Heart left ventricle (tissue), 16 donors: ENCODE results near the gene ERCC3. TPM values are rescaled to one million over a fixed set of nuclear protein-coding genes. Genes with fewer than 3 reads are reported as not detected.

Experiments used
- ATAC-seq, 4 donors: fragments of 200-7000 bp; cut with Tn5 transposase; one replicate each; pipeline ENCODE4 v1.9.1; 2020 to 2022; ENCODE audit warnings: moderate library complexity in 4 of 4, mild to moderate bottlenecking in 3 of 4, moderate number of reproducible peaks in 1 of 4
- DNase-seq, 5 donors: peaks; one replicate each; pipeline ENCODE4 v3.0.0-alpha.2; 2020
- H3K27ac ChIP-seq, 12 donors: fragments of 200-600 bp; sonication (generic) in 4 of 12; one replicate each; pipeline versions ENCODE4 v1.5.0 to v1.8.0; 2016 to 2022; ENCODE audit warnings: mild to moderate bottlenecking in 2 of 12
- H3K27me3 ChIP-seq, 9 donors: fragments of 200-600 bp; sonication (generic) in 2 of 9; one replicate each; pipeline versions ENCODE4 v1.5.1 to v1.8.0; 2016 to 2022; ENCODE audit warnings: mild to moderate bottlenecking in 3 of 9
- H3K36me3 ChIP-seq, 9 donors: fragments of 200-600 bp; sonication (generic) in 2 of 9; one replicate each; pipeline versions ENCODE4 v1.5.0 to v1.8.0; 2018 to 2022; ENCODE audit warnings: mild to moderate bottlenecking in 2 of 9
- H3K4me1 ChIP-seq, 12 donors: fragments of 200-600 bp; sonication (generic) in 4 of 12; one replicate each; pipeline versions ENCODE4 v1.5.0 to v1.8.0; 2016 to 2022; ENCODE audit warnings: mild to moderate bottlenecking in 3 of 12
- H3K4me3 ChIP-seq, 12 donors: fragments of 200-600 bp; sonication (generic) in 4 of 12; one replicate each; pipeline versions ENCODE4 v1.5.0 to v1.8.0; 2017 to 2022; ENCODE audit warnings: mild to moderate bottlenecking in 9 of 12, moderate library complexity in 4 of 12
- H3K9me3 ChIP-seq, 12 donors: fragments of 200-600 bp; sonication (generic) in 4 of 12; one replicate each; pipeline versions ENCODE4 v1.5.0 to v1.8.0; 2016 to 2022; ENCODE audit warnings: mild to moderate bottlenecking in 1 of 12
- POLR2A ChIP-seq, 2 donors: fragments of 450-650 bp; IDR thresholded peaks; one replicate each; pipeline ENCODE4 v1.6.1; 2017; ENCODE audit warnings: antibody characterized with exemption in 2 of 2, mild to moderate bottlenecking in 2 of 2, moderate library complexity in 2 of 2
- WGBS, 4 donors: extraction: QIAGEN DNeasy Blood & Tissue Kit in 2 of 4; methylation state at CpG; one replicate each; pipeline versions ENCODE4 v1.1.5 to v1.1.7; 2013 to 2018; 5-methylcytosine and 5-hydroxymethylcytosine counted together
- intact Hi-C, 10 donors: fragments of 100-400 bp; cut with DNase I; formaldehyde crosslinking; loops; one replicate each; pipeline versions ENCODE4 v1.11.1 to v1.14.2; 2022
- polyA plus RNA-seq, 2 donors: library from polyadenylated mRNA; stranded (reverse); fragments of 200-250 nt; gene quantifications; one replicate each; pipeline ENCODE4 v1.2.3, GENCODE V29; 2013
- total RNA-seq, 9 donors: library from RNA; depleted of rRNA in 2 of 9; stranded (reverse); fragments of >200 nt in 2 of 9; fragmentation: NEBNext Ultra II Directional in 3 of 9; extraction: Animal tissue kit (Norgen Biotek cat#: 25700) in 3 of 9; gene quantifications; one replicate each; pipeline versions ENCODE4 v1.1.0 to v1.2.4, GENCODE V29; 2016 to 2023
- TF ChIP-seq, protein P1 (sequence below), 12 donors: fragments of 200-600 bp; sonication (generic) in 4 of 12; IDR thresholded peaks; one replicate each; pipeline versions ENCODE4 v1.5.0 to v1.8.0; 2018 to 2022; ENCODE audit warnings: antibody characterized with exemption in 12 of 12, mild to moderate bottlenecking in 5 of 12
- donor health status: ischemic (EF 13 %, LVEDD 7.1; RV severe dilation, severe dysfunction).
- donor health status: healthy with polysubstance abuse.
- donor health status: DM: no; HTN: yes; CAD: no.
- donor health status: DM: no; HTN: no; CAD: no.
- donor health status: ischemic (EF 25% LVEDD 6.9; RV normal size, moderate dysfunction).
- donor health status: ischemic (EF 25% LVEDD 5.7; RV mildly dilated, moderate dysfunction).
- donor health status: healthy.
- donor health status: DM: yes; HTN: yes; CAD: no.
- donor health status: ischemic (EF 35%, LVEDD 5.7; RV mildly dilated, moderate dysfunction).
- donor health status: nonischemic (EF 11% LVEDD 7.7; RV severe dilation, severe dysfunction).
- donor health status: DM: yes; HTN: yes; CAD: no.
- donor health status: PGD.
- donor health status: ischemic (EF 29% LVEDD 5.4; RV normal size, mild dysfunction).
- donor health status: nonischemic (EF 23%, LVEDD 6.1; RV moderate dilation, normal function).

Gene ERCC3
- total and polyA plus RNA-seq, 11 donors, result 12.6 to 33.1 (median 23.1) TPM

DNA sequence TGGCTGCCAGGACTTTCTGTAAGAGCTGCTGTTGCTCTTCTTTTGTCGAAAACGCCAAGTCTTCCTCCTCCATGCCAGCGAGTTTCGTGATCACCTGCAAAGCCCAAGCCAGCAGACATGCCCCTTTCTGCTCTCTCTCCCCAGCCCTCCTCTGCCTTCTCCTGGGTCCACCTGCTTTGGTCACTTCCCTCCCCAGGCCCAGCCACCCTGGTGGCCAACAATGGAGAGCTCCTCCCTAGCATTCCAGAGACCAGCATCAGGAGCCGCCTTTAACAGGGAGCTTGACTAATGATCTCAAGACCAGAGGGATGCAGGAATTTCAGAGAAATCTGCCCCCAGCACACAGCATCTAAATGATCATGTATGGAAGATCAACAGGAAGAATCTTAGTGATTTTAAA lies 34.6 kb downstream of the ERCC3 start:
- Histone ChIP-seq H3K27me3 (no peaks in the 10 kb centered on the region), H3K4me3 (no peak overlapping the region), H3K36me3 (peaks cover 0 to 72% (median 57%) of the 10 kb centered on the region in 9 donors), H3K9me3 (no peaks in the 10 kb centered on the region), H3K27ac (no peak overlapping the region), H3K4me1 (no peaks in the 10 kb centered on the region)
- no peak for ATAC-seq
- TF ChIP-seq POLR2A (IDR thresholded peaks at IDR 0.05), result no peak
- TF ChIP-seq, protein P1, sequence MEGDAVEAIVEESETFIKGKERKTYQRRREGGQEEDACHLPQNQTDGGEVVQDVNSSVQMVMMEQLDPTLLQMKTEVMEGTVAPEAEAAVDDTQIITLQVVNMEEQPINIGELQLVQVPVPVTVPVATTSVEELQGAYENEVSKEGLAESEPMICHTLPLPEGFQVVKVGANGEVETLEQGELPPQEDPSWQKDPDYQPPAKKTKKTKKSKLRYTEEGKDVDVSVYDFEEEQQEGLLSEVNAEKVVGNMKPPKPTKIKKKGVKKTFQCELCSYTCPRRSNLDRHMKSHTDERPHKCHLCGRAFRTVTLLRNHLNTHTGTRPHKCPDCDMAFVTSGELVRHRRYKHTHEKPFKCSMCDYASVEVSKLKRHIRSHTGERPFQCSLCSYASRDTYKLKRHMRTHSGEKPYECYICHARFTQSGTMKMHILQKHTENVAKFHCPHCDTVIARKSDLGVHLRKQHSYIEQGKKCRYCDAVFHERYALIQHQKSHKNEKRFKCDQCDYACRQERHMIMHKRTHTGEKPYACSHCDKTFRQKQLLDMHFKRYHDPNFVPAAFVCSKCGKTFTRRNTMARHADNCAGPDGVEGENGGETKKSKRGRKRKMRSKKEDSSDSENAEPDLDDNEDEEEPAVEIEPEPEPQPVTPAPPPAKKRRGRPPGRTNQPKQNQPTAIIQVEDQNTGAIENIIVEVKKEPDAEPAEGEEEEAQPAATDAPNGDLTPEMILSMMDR (IDR thresholded peaks at IDR 0.05), result no peak
- WGBS, 4 donors, result 96 to 99% (median 98%) methylated on average over 5 of the region's 5 CpGs
- intact Hi-C loops, result no loop called here
- DNase-seq, result no peak

DNA sequence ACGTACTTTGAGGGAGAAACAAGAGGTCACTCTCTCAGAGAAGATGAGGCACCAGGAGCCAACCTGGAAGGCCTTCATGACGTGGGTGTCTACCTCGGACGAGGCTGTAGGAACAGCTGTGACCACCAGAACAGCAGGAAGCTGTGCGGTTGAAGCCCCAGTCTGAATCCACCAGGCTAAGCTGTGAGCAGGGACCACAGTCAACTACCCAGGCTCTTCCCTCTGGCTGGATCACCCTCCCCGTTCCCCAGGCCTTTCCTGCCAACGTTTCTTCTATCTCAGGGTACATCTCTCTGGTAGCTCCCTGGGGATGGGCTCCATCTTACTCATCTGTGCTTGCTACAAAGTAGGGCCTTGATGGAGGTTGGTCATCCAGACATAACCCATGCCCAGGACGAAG lies 37.1 kb downstream of the ERCC3 start:
- WGBS, 4 donors, result 67 to 83% (median 79%) methylated on average over 8 of the region's 8 CpGs
- TF ChIP-seq POLR2A (IDR thresholded peaks at IDR 0.05), result no peak
- TF ChIP-seq, protein P1 (IDR thresholded peaks at IDR 0.05), result no peak
- peaks cover 0 to 57% (median 52%) of the 10 kb centered on the region in 9 donors for H3K36me3 ChIP-seq
- intact Hi-C loops, result no loop called here
- no peaks in the 10 kb centered on the region for H3K27me3 ChIP-seq
- ATAC-seq, result no peak
- no peaks in the 10 kb centered on the region for H3K9me3 ChIP-seq
- no peak overlapping the region for H3K27ac ChIP-seq
- DNase-seq, result no peak
- H3K4me1 ChIP-seq, result no peaks in the 10 kb centered on the region
- no peak overlapping the region for H3K4me3 ChIP-seq

GRCh38 chr2:127256381-127256780 lies 37.6 kb downstream of the ERCC3 start:
- Histone ChIP-seq H3K36me3 (peaks cover 0 to 52% (median 51%) of the 10 kb centered on the region in 9 donors), H3K27me3 (no peaks in the 10 kb centered on the region), H3K4me1 (no peaks in the 10 kb centered on the region), H3K4me3 (no peak overlapping the region), H3K9me3 (no peaks in the 10 kb centered on the region), H3K27ac (no peak overlapping the region)
- DNase-seq, result no peak
- WGBS, 4 donors, result 81 to 95% (median 89%) methylated on average over 3 of the region's 3 CpGs
- intact Hi-C loops, result no loop called here
- ATAC-seq, result no peak
- TF ChIP-seq, protein P1 (IDR thresholded peaks at IDR 0.05), result no peak
- TF ChIP-seq POLR2A (IDR thresholded peaks at IDR 0.05), result no peak

DNA sequence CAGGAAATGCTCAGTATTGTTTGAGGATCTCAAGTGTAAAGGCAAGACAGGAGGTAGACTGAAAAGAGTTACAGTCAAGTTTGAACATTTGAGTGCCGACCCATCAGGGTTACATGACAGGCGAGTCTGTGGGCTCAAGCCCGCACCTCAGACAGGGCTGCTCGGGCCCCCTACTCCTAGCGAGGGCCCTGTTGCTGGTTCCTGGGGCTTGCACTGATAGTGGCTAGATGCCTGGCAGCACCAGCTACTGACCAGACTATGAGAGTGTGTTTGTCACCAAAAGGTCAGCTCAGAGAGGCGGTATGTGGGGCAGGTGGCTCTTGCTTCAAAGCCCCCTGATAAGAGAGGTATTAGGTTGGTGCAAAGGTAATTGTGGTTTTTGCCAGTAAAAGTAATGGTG lies 38.2 kb downstream of the ERCC3 start:
- H3K4me3 ChIP-seq, result no peak overlapping the region
- TF ChIP-seq, protein P1 (IDR thresholded peaks at IDR 0.05), result no peak
- no peak for TF ChIP-seq POLR2A (IDR thresholded peaks at IDR 0.05)
- 86 to 98% (median 95%) methylated on average over 6 of the region's 6 CpGs for WGBS, 4 donors
- no peak overlapping the region for H3K27ac ChIP-seq
- ATAC-seq, result no peak
- DNase-seq, result no peak
- H3K27me3 ChIP-seq, result no peaks in the 10 kb centered on the region
- peaks cover 0 to 48% (median 45%) of the 10 kb centered on the region in 9 donors for H3K36me3 ChIP-seq
- intact Hi-C loops, result no loop called here
- H3K4me1 ChIP-seq, result no peaks in the 10 kb centered on the region
- no peaks in the 10 kb centered on the region for H3K9me3 ChIP-seq
